CD4-positive, alpha-beta memory T cell (primary cell): ENCODE data around the gene COL4A2. TPM values are rescaled to one million over a fixed set of nuclear protein-coding genes. Genes with fewer than 3 reads are reported as not detected.
"Not testable (repeated sequence)": the region's sequence is repeated elsewhere in the genome, so short reads cannot be mapped to it uniquely, and the experiment has no call there.

Source experiments
- CTCF ChIA-PET: fragments of 350-600 bp; sonication (Branson Sonifier 250); formaldehyde crosslinking; loops from one replicate; lab custom pipeline; 2021; ENCODE audit warnings: inconsistent platforms; ENCODE audit not compliant: partially characterized antibody; lab: Charles Lee
- POLR2A ChIA-PET: fragments of 350-600 bp; sonication (Branson Sonifier 250); formaldehyde crosslinking; loops from one replicate; lab custom pipeline; 2021; ENCODE audit not compliant: partially characterized antibody; lab: Charles Lee
- DNase-seq, 5 donors: peaks; one replicate each; pipeline versions ENCODE4 v3.0.0 to v3.0.0-alpha.2; 2020 to 2022; ENCODE audit warnings: mixed read lengths in 1 of 5
- H3K27ac ChIP-seq: one replicate; pipeline ENCODE4 v1.7.0; 2013; ENCODE audit warnings: low read depth, low read length
- H3K27me3 ChIP-seq: 2 replicates; pipeline ENCODE4 v1.7.0; 2013; ENCODE audit warnings: mild to moderate bottlenecking, low read length, moderate library complexity; ENCODE audit not compliant: insufficient read depth
- H3K36me3 ChIP-seq: 2 replicates; pipeline ENCODE4 v1.7.0; 2013; ENCODE audit warnings: mild to moderate bottlenecking, low read length, moderate library complexity; ENCODE audit not compliant: insufficient read depth
- H3K4me1 ChIP-seq: 2 replicates; pipeline ENCODE4 v1.7.0; 2013; ENCODE audit warnings: mild to moderate bottlenecking, low read length, moderate library complexity; ENCODE audit not compliant: insufficient read depth
- H3K4me3 ChIP-seq, 2 donors: one replicate each; pipeline ENCODE4 v1.7.0; 2013; ENCODE audit warnings: low read length in 2 of 2, mild to moderate bottlenecking in 1 of 2
- H3K9me3 ChIP-seq, 2 donors: one replicate each; pipeline ENCODE4 v1.7.0; 2013; ENCODE audit warnings: low read length in 2 of 2, control low read depth in 1 of 2; ENCODE audit not compliant: control insufficient read depth in 1 of 2
- H3K27ac Mint-ChIP-seq, 7 donors: one replicate each; pipeline ENCODE4 v1.8.0; 2020 to 2021; ENCODE audit warnings: mixed read lengths in 7 of 7, mild to moderate bottlenecking in 6 of 7, inconsistent platforms in 3 of 7, moderate library complexity in 3 of 7
- H3K27me3 Mint-ChIP-seq, 2 donors: one replicate each; pipeline ENCODE4 v1.8.0; 2020 to 2021; ENCODE audit warnings: mixed read lengths in 2 of 2
- H3K36me3 Mint-ChIP-seq, 2 donors: one replicate each; pipeline ENCODE4 v1.8.0; 2020 to 2021; ENCODE audit warnings: mixed read lengths in 2 of 2, inconsistent platforms in 1 of 2, mild to moderate bottlenecking in 1 of 2
- H3K4me1 Mint-ChIP-seq, 4 donors: one replicate each; pipeline ENCODE4 v1.8.0; 2020 to 2021; ENCODE audit warnings: mixed read lengths in 4 of 4, mild to moderate bottlenecking in 1 of 4
- H3K4me3 Mint-ChIP-seq, 8 donors: one replicate each; pipeline ENCODE4 v1.8.0; 2020 to 2021; ENCODE audit warnings: mixed read lengths in 8 of 8, mild to moderate bottlenecking in 7 of 8, moderate library complexity in 6 of 8, inconsistent platforms in 3 of 8
- H3K9me3 Mint-ChIP-seq, 8 donors: one replicate each; pipeline ENCODE4 v1.8.0; 2020 to 2021; ENCODE audit warnings: mixed read lengths in 8 of 8, mild to moderate bottlenecking in 5 of 8, inconsistent platforms in 3 of 8, moderate library complexity in 1 of 8
- intact Hi-C: fragments of 100-400 bp; cut with micrococcal nuclease; formaldehyde crosslinking; loops from one replicate; pipeline ENCODE4 v1.15.1; 2023
- polyA plus RNA-seq, 2 donors: library from polyadenylated mRNA; unstranded; fragments of 300-500 nt; fragmentation: Illumina TruSeq; gene quantifications; one replicate each; pipeline ENCODE4 v1.2.3, GENCODE V29; 2021
- total RNA-seq, 2 experiments: library from RNA; stranded (reverse); gene quantifications; one replicate each; pipeline ENCODE4 v1.2.3, GENCODE V29; 2021

Gene COL4A2
- total and polyA plus RNA-seq, 4 experiments from 2014 or later = not detected

GRCh38 chr13:110448230-110448629 lies 141.1 kb downstream of the COL4A2 start:
- intact Hi-C loops = no loop called here
- no peaks in the 10 kb centered on the region for H3K36me3 Mint-ChIP-seq
- CTCF ChIA-PET = no interaction called here

DNA sequence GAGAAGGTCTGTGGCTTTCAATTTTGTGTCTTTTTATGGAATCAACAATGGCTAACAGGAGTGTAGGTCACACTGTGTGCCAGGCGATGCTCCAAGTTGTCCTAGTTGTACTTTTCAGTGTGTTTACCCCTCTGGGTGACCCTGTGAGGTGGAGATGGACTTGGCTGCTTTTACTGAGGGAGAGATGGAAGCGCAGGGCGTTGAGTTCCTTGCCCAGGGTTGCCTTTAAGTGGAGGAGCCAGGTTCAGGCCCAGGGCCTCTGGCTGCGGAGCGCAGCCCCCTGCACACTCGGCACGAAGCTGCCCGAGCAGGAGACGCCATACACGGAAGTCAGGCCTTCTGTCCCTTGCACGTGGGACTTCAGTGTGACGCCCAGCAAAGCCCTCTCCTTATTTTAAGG lies 141.6 kb downstream of the COL4A2 start:
- H3K36me3 ChIP-seq = no peaks in the 10 kb centered on the region
- peaks cover 5% of the 10 kb centered on the region for H3K27me3 ChIP-seq
- Mint-ChIP-seq H3K4me3 (no peak overlapping the region), H3K27ac (no peak overlapping the region), H3K4me1 (no peaks in the 10 kb centered on the region), H3K9me3 (no peaks in the 10 kb centered on the region), H3K36me3 (no peaks in the 10 kb centered on the region), H3K27me3 (peaks cover 18 to 23% of the 10 kb centered on the region in 2 donors)
- intact Hi-C loops = no loop called here
- ChIA-PET POLR2A (no interaction called here), CTCF (no interaction called here)
- H3K4me1 ChIP-seq = no peaks in the 10 kb centered on the region
- H3K9me3 ChIP-seq = no peaks in the 10 kb centered on the region
- H3K4me3 ChIP-seq = no peak overlapping the region
- DNase-seq = no peak
- H3K27ac ChIP-seq = no peak overlapping the region

More at GRCh38 chr13:110448230-110448629, 141.1 kb downstream of the COL4A2 start:
- Histone ChIP-seq H3K27ac (no peak overlapping the region), H3K9me3 (no peaks in the 10 kb centered on the region), H3K27me3 (peaks cover 5% of the 10 kb centered on the region), H3K4me3 (no peak overlapping the region), H3K36me3 (no peaks in the 10 kb centered on the region), H3K4me1 (no peaks in the 10 kb centered on the region)
- Mint-ChIP-seq H3K27ac (no peak overlapping the region), H3K4me1 (no peaks in the 10 kb centered on the region), H3K9me3 (no peaks in the 10 kb centered on the region), H3K27me3 (peaks cover 18 to 23% of the 10 kb centered on the region in 2 donors), H3K4me3 (no peak overlapping the region)
- POLR2A ChIA-PET = no interaction called here
- DNase-seq = no peak

GRCh38 chr13:110449219-110450015 lies 142.3 kb downstream of the COL4A2 start:
- no peak for DNase-seq
- Mint-ChIP-seq H3K27me3 (peaks cover 15 to 23% of the 10 kb centered on the region in 2 donors), H3K4me3 (no peak overlapping the region), H3K9me3 (no peaks in the 10 kb centered on the region), H3K27ac (peak overlapping the region in 1 of 7 donors; percentile 71), H3K4me1 (no peaks in the 10 kb centered on the region), H3K36me3 (no peaks in the 10 kb centered on the region)
- intact Hi-C loops = loop anchor here (10.0 kb wide), 1 partner anchor 165 kb away; the partner anchor contains the start of gene NAXD
- H3K27ac ChIP-seq = no peak overlapping the region
- H3K4me1 ChIP-seq = no peaks in the 10 kb centered on the region
- ChIA-PET POLR2A (no interaction called here), CTCF (no interaction called here)
- H3K4me3 ChIP-seq = no peak overlapping the region
- no peaks in the 10 kb centered on the region for H3K36me3 ChIP-seq
- H3K9me3 ChIP-seq = no peaks in the 10 kb centered on the region
- H3K27me3 ChIP-seq = peaks cover 5% of the 10 kb centered on the region

DNA sequence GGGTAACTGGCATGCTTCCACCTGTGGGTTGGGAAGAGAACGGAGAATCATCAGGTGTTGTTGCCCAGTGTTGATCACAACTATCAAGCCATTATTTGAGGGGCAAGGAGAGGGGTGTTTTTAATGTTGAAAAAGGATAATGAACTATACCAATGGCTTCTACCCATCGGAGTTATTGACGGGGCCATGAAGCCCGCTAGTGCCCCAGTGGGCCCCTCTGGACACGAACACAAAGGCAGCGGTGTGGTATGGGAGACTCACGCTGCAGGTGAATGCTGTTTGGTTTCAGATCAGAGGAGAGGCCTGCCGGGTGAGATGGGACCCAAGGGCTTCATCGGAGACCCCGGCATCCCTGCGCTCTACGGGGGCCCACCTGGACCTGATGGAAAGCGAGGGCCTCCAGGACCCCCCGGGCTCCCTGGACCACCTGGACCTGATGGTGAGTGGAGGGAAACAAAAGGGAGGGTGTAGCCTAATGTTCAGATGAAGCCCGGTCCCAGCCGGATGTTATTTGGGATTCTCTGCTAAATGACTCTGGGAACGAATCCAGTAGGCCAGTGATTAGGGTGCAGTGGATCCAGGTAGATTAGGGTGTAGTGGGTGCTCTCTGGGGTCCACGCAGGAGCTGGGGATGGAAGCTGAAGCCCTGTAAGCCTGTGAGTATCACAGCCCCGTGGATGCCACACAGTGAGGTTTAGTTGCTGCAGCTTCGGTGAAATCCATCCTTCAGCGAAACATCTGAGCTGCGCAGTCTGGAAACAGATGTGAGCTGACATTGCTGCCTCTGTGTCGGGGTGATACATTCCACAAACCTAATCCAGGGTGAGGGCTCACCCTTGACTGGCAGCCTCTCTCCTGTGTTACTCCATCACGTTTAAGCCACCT lies 143.2 kb downstream of the COL4A2 start:
- Mint-ChIP-seq H3K4me3 (no peak overlapping the region), H3K27ac (no peak overlapping the region), H3K36me3 (no peaks in the 10 kb centered on the region), H3K4me1 (no peaks in the 10 kb centered on the region), H3K9me3 (no peaks in the 10 kb centered on the region), H3K27me3 (peaks cover 15 to 20% of the 10 kb centered on the region in 2 donors)
- no peaks in the 10 kb centered on the region for H3K36me3 ChIP-seq
- ChIA-PET CTCF (no interaction called here), POLR2A (no interaction called here)
- H3K4me3 ChIP-seq = no peak overlapping the region
- H3K4me1 ChIP-seq = no peaks in the 10 kb centered on the region
- intact Hi-C loops = loop anchor here (10.0 kb wide), 1 partner anchor 165 kb away; the partner anchor contains the start of gene NAXD
- no peak overlapping the region for H3K27ac ChIP-seq
- peaks cover 2% of the 10 kb centered on the region for H3K27me3 ChIP-seq
- DNase-seq = no peak
- H3K9me3 ChIP-seq = no peaks in the 10 kb centered on the region

GRCh38 chr13:110450941-110451730 lies 144.1 kb downstream of the COL4A2 start:
- Mint-ChIP-seq H3K9me3 (no peaks in the 10 kb centered on the region), H3K36me3 (no peaks in the 10 kb centered on the region), H3K4me1 (peaks cover 3 to 4% (median 4%) of the 10 kb centered on the region in 4 donors), H3K4me3 (no peak overlapping the region), H3K27me3 (peaks cover 20 to 21% of the 10 kb centered on the region in 2 donors), H3K27ac (no peak overlapping the region)
- no peaks in the 10 kb centered on the region for H3K9me3 ChIP-seq
- CTCF ChIA-PET = no interaction called here
- no peak overlapping the region for H3K27ac ChIP-seq
- H3K4me1 ChIP-seq = peaks cover 3% of the 10 kb centered on the region
- H3K4me3 ChIP-seq = no peak overlapping the region
- no peaks in the 10 kb centered on the region for H3K36me3 ChIP-seq
- POLR2A ChIA-PET = no interaction called here
- H3K27me3 ChIP-seq = no peaks in the 10 kb centered on the region
- intact Hi-C loops = loop anchor here (10.0 kb wide), 1 partner anchor 164 kb away; the partner anchor contains the start of gene NAXD
- DNase-seq = no peak

DNA sequence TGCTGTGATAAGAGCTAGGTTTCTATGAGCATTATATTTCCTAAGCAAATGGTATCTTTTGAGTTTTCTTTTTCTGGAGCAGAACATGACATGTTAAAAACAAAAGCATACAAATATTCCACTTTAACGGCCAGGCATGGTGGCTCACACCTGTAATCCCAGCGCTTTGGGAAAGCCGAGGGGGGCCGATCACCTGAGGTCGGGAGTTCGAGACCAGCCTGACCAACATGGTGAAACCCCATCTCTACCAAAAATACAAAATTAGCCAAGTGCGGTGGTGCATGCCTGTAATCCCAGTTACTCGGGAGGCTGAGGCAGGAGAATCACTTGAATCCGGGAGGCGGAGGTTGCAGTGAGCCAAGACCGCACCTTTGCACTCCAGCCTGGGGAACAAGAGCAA lies 146.0 kb downstream of the COL4A2 start:
- H3K27ac Mint-ChIP-seq, H3K4me3 ChIP-seq, DNase-seq, H3K4me1 ChIP-seq, H3K9me3 ChIP-seq, H3K9me3 Mint-ChIP-seq, H3K4me1 Mint-ChIP-seq, H3K27ac ChIP-seq, H3K36me3 Mint-ChIP-seq, POLR2A ChIA-PET, H3K36me3 ChIP-seq, H3K27me3 ChIP-seq, H3K4me3 Mint-ChIP-seq: not testable (repeated sequence)
- intact Hi-C loops = loop anchor here (10.0 kb wide), 1 partner anchor 162 kb away; the partner anchor contains the start of gene NAXD
- H3K27me3 Mint-ChIP-seq = peaks cover 19 to 24% of the 10 kb centered on the region in 2 donors
- CTCF ChIA-PET = interaction anchor here (1.0 kb wide), 1 partner anchor 365 kb away, joined by 3 read pairs; no protein-coding TSS in a partner anchor
